ENCODE data around the gene HLA-E. TPM values are rescaled to one million over a fixed set of nuclear protein-coding genes. Genes with fewer than 3 reads are reported as not detected.

Gene HLA-E
- total and polyA plus RNA-seq, 2 of the 13 experiments (the other 11 are each of a cell fraction or from before 2014, with no cell fraction given) = 45.2 to 90.4 TPM

DNA sequence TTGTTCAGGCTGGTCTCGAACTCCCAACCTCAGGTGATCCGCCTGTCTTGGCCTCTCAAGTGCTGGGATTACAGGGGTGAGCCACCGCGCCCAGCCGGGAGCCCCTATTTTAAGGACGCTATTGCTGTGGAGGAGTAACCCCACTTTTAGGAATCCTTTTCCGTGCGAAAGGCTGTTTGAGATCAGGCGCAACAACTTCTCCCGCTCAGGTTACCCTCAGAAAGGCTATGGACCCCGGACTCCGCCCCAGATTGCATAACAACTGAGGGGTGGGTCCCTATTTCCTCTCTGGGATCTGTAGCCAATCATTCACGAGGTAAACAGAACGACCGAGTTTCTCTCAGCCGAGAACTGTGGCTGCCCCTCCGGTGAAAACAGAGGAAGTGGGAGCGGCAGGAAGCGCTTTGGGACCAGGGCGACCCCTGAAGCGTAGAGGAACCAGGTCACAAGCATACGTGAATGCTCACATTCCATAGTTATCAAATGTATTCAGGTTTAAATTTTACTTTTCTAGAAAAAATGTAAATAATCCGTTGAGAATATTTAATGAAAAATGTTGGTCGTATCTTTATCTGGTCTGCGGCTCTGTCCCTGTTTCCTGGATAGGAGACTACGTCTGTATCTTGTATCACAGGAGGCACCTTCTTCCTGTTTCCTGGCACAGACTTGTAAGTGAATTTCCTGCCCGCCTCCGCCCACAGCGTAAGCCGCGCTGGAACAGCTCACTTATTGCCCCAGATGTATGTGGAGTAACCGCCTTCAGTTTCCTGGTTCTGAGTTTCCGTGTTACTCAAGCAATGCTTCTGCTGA lies 26.8 kb downstream of the HLA-E start (continued):
- TF ChIP-seq, protein P1, sequence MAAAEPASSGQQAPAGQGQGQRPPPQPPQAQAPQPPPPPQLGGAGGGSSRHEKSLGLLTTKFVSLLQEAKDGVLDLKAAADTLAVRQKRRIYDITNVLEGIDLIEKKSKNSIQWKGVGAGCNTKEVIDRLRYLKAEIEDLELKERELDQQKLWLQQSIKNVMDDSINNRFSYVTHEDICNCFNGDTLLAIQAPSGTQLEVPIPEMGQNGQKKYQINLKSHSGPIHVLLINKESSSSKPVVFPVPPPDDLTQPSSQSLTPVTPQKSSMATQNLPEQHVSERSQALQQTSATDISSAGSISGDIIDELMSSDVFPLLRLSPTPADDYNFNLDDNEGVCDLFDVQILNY (CRISPR knock-in tag; conservative IDR thresholded peaks at IDR 0.05) = no peak
- TF ChIP-seq MLLT10 (CRISPR knock-in tag; IDR thresholded peaks at IDR 0.05) (no peak), ZNF354B (CRISPR knock-in tag; IDR thresholded peaks at IDR 0.05) (no peak), NFYC (CRISPR knock-in tag; IDR thresholded peaks at IDR 0.05) (peak; percentile 76), ZMYM4 (CRISPR knock-in tag; IDR thresholded peaks at IDR 0.05) (peak; percentile 96), KLF11 (CRISPR knock-in tag; IDR thresholded peaks at IDR 0.05) (peak; percentile 57; the same call in 1 of the 2 replicates), GATA4 (IDR thresholded peaks at IDR 0.05; ENCODE audit: borderline replicate concordance, low read depth) (peak; percentile 30; the same call in 1 of the 2 replicates), SATB2 (CRISPR knock-in tag; IDR thresholded peaks at IDR 0.05) (no peak), ZNF7 (CRISPR knock-in tag; IDR thresholded peaks at IDR 0.05) (no peak), ZNF678 (CRISPR knock-in tag; IDR thresholded peaks at IDR 0.05) (no peak), ZNF501 (CRISPR knock-in tag; IDR thresholded peaks at IDR 0.05) (peak; percentile 86), CENPX (CRISPR knock-in tag; IDR thresholded peaks at IDR 0.05) (no peak), FOXO1 (CRISPR knock-in tag; IDR thresholded peaks at IDR 0.05) (peak; percentile 90)
- TF ChIP-seq, protein P2, sequence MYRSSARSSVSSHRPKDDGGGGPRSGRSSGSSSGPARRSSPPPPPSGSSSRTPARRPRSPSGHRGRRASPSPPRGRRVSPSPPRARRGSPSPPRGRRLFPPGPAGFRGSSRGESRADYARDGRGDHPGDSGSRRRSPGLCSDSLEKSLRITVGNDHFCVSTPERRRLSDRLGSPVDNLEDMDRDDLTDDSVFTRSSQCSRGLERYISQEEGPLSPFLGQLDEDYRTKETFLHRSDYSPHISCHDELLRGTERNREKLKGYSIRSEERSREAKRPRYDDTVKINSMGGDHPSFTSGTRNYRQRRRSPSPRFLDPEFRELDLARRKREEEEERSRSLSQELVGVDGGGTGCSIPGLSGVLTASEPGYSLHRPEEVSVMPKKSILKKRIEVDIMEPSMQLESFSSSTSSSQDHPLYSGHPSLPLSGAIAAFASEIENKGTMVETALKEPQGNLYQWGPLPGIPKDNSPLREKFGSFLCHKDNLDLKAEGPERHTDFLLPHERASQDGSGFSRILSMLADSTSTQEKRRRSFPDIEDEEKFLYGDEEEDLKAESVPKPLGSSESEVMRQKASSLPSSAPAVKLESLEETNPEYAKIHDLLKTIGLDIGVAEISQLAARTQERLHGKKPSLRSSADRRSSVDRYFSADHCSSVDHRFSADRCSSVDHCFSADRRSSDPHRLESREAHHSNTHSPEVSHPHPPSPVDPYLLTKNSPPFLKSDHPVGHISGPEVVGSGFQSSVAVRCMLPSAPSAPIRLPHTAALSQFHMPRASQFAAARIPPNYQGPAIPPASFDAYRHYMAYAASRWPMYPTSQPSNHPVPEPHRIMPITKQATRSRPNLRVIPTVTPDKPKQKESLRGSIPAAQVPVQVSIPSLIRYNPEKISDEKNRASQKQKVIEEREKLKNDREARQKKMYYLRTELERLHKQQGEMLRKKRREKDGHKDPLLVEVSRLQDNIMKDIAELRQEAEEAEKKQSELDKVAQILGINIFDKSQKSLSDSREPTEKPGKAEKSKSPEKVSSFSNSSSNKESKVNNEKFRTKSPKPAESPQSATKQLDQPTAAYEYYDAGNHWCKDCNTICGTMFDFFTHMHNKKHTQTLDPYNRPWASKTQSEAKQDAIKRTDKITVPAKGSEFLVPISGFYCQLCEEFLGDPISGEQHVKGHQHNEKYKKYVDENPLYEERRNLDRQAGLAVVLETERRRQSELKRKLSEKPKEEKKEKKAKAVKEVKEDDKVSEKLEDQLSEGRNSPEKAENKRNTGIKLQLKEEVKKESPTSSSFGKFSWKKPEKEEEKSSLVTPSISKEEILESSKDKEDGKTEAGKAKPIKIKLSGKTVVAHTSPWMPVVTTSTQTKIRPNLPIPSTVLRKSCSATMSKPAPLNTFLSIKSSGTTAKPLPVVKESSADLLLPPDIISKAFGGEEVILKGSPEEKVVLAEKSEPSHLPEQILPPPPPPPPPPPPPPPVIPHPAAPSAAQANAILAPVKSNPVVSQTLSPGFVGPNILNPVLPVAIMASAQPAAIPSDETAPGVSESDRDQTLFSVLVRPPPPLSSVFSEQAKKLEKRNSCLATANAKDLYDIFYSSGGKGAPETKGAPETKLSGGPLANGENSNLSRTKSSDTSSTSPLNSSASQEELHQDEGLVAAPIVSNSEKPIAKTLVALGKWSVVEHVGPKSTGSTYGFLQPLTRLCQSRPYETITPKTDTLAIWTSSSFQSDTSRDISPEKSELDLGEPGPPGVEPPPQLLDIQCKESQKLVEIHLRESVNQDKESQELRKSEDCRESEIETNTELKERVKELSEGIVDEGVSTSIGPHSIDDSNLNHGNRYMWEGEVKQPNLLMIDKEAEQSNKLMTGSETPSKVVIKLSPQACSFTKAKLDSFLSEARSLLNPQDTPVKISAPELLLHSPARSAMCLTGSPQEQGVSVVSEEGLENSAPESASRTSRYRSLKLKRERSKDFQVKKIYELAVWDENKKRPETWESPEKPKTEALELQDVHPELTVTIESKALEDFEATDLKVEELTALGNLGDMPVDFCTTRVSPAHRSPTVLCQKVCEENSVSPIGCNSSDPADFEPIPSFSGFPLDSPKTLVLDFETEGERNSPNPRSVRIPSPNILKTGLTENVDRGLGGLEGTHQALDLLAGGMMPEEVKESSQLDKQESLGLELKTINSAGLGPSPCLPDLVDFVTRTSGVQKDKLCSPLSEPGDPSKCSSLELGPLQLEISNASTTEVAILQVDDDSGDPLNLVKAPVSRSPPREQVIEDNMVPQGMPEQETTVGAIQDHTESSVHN (CRISPR knock-in tag; IDR thresholded peaks at IDR 0.05) = no peak
- TF ChIP-seq, protein P3, sequence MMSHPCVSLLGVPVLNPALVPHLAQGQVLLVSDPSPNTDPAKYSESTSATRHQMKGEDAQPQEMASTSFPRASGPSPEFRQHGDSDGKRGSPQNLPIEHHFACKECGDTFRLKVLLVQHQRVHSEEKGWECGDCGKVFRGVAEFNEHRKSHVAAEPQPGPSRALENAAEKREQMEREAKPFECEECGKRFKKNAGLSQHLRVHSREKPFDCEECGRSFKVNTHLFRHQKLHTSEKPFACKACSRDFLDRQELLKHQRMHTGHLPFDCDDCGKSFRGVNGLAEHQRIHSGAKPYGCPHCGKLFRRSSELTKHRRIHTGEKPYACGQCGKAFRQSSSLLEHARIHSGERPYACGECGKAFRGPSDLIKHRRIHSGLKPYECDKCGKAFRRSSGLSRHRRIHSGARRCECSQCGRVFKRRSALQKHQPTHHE (CRISPR knock-in tag; IDR thresholded peaks at IDR 0.05; ENCODE audit: borderline replicate concordance) = peak; percentile 76; the same call in 1 of the 2 replicates
